ENCODE results near the gene IL1B.

IL1B gene

DNA sequence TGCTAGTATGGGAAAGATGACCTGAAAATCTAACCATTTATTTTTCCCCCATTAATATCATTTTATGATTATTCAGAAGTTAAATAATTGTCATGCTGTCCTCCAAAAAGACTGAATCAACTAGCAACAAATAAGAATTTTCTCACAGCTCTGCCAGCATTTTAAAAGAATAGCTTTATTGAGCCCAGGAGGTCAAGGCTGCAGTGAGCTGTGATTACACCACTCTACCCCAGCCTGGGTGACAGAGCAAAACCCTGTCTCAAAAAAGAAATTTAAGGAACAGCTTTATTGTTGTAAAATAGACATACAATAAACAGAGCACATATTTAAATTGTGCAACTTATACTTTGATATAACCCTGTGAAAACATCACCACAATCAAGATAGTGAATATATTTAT is 27.5 kb downstream of the IL1B start:
- TF ChIP-seq, protein P1, sequence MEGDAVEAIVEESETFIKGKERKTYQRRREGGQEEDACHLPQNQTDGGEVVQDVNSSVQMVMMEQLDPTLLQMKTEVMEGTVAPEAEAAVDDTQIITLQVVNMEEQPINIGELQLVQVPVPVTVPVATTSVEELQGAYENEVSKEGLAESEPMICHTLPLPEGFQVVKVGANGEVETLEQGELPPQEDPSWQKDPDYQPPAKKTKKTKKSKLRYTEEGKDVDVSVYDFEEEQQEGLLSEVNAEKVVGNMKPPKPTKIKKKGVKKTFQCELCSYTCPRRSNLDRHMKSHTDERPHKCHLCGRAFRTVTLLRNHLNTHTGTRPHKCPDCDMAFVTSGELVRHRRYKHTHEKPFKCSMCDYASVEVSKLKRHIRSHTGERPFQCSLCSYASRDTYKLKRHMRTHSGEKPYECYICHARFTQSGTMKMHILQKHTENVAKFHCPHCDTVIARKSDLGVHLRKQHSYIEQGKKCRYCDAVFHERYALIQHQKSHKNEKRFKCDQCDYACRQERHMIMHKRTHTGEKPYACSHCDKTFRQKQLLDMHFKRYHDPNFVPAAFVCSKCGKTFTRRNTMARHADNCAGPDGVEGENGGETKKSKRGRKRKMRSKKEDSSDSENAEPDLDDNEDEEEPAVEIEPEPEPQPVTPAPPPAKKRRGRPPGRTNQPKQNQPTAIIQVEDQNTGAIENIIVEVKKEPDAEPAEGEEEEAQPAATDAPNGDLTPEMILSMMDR (conservative IDR thresholded peaks at IDR 0.05; ENCODE audit: low read depth, low read length) = no peak
- DNase-seq (ENCODE audit: low read depth) = no peak

DNA sequence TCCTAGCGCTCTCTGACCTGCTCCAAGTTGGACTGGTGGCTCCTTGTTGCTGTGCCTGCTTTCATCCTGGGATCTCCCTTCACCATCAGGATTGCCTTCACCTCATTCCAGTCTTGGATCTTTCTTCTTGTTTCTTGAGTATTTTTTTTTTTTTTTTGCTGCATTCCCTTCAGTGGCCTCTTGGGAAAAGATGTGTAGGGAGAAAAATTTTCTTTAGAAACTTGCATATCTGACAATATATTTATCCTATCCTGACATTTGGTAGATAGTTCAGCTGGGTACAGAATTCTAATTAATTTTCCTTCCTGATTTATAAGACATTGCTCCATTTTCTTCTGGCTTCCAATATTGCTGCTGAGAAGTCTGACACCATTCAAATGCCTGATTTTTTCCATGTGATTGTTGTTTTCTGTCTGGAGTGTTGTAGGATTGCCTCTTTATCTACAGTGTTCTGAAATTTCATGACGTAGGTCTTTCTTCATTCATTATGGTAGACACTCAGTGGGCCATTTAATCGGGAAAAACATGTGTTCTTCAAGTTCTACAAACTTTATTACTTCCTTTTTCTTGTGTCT is 29.3 kb downstream of the IL1B start:
- DNase-seq (ENCODE audit: low read depth) = peak; percentile 34
- TF ChIP-seq, protein P1 (conservative IDR thresholded peaks at IDR 0.05; ENCODE audit: low read depth, low read length) = peak; percentile 34
- no peak overlapping the region for H3K4me3 ChIP-seq (ENCODE audit: low read depth, low read length)

More for the DNA sequence above, 27.5 kb downstream of the IL1B start:
- H3K4me3 ChIP-seq (ENCODE audit: low read depth, low read length) = no peak overlapping the region

DNA sequence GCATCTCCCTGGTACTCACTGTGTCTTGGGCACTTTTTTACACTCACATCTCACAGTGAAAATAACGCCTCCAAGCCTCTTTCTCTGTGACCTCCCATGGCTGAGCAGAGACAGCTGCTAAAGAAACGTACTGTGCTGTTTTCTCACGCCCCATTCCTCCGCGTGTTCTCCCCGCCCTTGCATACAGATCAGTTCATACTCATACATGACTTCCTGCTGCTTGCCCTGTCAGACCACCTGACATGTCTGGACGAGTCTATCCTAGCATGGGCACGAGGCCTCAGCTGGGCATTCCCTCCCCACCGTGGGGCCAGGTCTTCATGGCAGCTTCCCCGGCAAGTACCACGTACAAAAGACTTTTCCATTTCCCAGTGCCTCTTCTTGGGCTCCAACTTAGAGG is 31.0 kb downstream of the IL1B start:
- DNase-seq (ENCODE audit: low read depth) = peak; percentile 31
- TF ChIP-seq, protein P1 (conservative IDR thresholded peaks at IDR 0.05; ENCODE audit: low read depth, low read length) = no peak
- no peak overlapping the region for H3K4me3 ChIP-seq (ENCODE audit: low read depth, low read length)

DNA sequence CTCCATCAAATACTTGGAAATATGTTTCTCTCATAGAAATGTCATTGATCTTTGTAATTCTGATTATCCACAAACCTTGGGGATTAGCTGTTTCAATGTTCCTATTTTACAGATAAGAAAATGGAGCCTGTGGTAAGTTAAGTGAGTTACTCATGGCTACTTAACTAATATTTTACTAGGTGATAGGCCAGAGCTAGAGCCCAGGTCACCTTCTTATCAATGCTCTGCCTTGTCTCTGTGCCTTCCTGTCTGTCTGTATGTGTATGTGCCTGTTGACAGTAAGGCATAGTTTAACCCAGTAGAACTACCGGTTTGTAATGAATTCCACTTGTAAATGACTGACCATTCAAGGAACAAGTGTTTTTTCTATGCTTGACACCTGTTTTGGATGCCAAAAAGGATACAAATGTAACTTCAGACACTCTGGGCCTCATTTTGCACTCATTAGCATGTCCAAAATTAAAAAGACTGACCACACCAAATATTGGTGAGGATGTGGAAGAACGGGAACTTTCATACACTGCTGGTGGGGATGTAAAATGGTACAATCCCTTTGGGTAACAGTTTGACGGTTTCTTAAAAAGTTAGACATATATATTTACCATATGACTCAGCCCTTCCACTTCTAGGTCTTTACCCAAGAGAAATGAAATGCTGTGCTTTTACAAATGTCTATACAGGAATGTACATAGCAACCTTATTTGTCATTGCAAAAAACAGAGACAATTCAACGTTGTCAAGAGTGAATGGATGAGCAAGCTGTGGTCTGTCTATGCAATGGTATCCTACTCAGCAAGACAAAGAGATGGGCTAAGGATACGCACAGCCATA is 32.7 kb downstream of the IL1B start:
- DNase-seq (ENCODE audit: low read depth) = peak; percentile 90
- no peak overlapping the region for H3K4me3 ChIP-seq (ENCODE audit: low read depth, low read length)
- TF ChIP-seq, protein P1 (conservative IDR thresholded peaks at IDR 0.05; ENCODE audit: low read depth, low read length) = no peak

DNA sequence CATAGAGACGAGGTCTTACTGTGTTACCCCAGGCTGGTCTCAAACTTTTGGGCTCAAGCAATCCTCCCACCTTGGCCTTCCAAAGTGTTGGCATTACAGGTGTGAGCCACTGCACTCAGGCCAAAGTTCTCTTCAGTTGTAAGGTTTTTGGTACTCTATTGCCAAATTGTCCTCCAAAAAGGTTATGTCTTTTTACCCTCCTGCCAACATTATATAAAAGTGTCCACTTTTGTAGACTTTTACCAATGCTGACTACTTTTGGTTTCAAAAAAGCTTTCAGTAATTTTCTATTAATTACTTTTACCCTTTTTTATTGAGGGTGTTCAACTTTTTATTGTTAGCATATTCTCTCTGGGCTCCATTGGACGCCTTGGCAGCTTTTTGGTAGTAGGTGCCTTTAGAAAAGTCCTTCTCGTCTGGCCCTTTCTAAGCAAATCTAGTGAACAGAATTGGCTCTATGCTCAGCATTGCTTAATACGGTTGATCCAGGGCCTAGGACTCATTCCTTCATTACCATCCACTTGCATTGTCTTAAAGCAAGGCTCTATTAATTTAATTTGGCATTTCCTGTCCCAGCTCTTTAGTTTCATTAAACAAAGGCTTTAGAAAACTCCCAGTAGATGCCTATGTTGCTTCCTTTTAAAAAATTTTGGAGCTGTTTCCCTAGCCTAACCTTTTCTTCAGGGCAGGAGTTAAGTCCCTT is 35.5 kb downstream of the IL1B start:
- no peak for DNase-seq (ENCODE audit: low read depth)
- TF ChIP-seq, protein P1 (conservative IDR thresholded peaks at IDR 0.05; ENCODE audit: low read depth, low read length) = no peak
- H3K4me3 ChIP-seq (ENCODE audit: low read depth, low read length) = no peak overlapping the region

DNA sequence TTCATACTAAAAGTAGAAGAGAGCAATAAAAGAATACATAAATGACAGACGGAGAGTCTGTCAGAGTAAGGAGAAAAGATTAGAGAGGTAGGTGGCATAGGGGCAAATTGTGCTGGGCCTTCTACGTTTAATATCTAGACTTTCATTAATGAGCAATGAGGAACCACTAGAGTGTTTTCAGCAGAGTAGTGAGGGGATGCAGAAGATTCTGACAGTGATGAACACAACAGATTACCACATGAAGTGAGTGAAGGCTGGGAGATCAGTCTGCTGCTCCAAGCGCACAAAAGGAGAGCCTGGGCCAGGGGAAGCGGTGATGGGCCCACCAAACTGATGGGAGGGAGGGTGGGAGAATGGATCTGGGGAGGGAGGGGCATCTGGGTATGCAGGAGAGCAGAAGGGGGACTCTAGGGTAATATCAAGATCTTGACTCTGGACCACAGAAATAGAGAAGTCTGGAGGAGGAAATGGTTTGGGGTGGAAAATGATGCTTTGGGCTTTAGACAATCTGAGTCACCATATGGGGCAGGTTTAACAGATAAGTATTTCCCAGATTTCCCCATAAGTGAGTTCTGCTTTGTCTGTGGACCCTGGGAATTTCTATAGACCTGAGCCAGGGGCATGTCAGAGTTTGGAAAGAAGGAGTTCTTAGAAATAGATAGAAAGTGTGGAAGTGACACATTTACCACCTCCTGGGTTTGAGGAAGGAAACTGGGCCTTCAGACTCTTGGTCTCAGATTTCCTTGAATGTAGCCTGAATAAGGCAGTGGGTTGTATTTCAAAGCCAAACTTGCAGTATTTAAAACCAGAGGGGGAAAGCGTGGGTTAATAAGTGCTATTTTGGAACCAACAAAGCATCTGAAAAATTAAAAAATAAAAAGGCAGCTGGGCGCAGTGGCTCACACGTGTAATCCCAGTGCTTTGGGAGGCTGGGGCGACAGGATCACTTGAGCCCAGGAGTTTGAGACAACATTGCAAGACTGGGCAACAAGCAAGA is 37.3 kb downstream of the IL1B start:
- no peak for DNase-seq (ENCODE audit: low read depth)
- TF ChIP-seq, protein P1 (conservative IDR thresholded peaks at IDR 0.05; ENCODE audit: low read depth, low read length) = no peak
- H3K4me3 ChIP-seq (ENCODE audit: low read depth, low read length) = no peak overlapping the region
